22Rv1 (cell line): ENCODE data around the gene EFNA4.

ENCODE experiments used
- CTCF ChIP-seq: fragments of 450-650 bp; IDR thresholded peaks from 2 replicates; pipeline ENCODE4 v1.5.1; 2017; ENCODE audit warnings: mild to moderate bottlenecking
- ZFX ChIP-seq: fragments of 450-650 bp; IDR thresholded peaks from 2 replicates; pipeline ENCODE4 v1.6.1; 2017; ENCODE audit warnings: antibody characterized with exemption, borderline replicate concordance

- TF ChIP-seq CTCF (no peak), ZFX (no peak)
Observed at GRCh38 chr1:155117610-155118009, 54.1 kb downstream of the EFNA4 start.
